Breast epithelium (tissue), 4 donors: ENCODE data around the gene VANGL2. TPM values are rescaled to one million over a fixed set of nuclear protein-coding genes. Genes with fewer than 3 reads are reported as not detected.
A peak's percentile ranks its signal among the peaks of the same experiment; 100 is the strongest.

Source experiments
- DNase-seq, 2 donors: peaks; one replicate each; pipeline ENCODE4 v3.0.0-alpha.2; 2019; ENCODE audit warnings: low spot score in 2 of 2
- H3K27ac ChIP-seq, 2 donors: fragments of 200-600 bp; sonication (generic) in 1 of 2; one replicate each; pipeline ENCODE4 v1.5.1; 2016 to 2019; ENCODE audit warnings: mild to moderate bottlenecking in 1 of 2
- H3K27me3 ChIP-seq, 2 donors: fragments of 200-600 bp; sonication (generic) in 1 of 2; one replicate each; pipeline versions ENCODE4 v1.5.1 to v1.6.0; 2017 to 2019; ENCODE audit warnings: control low read depth in 1 of 2, mild to moderate bottlenecking in 1 of 2
- H3K36me3 ChIP-seq: fragments of 200-600 bp; one replicate; pipeline ENCODE4 v1.5.1; 2019
- H3K4me1 ChIP-seq, 2 donors: fragments of 200-600 bp; sonication (generic); one replicate each; pipeline ENCODE4 v1.5.1; 2016 to 2019; ENCODE audit warnings: control low read depth in 1 of 2
- H3K4me3 ChIP-seq, 3 donors: fragments of 200-600 bp; sonication (generic); 1 replicate in 2 of 3; 2 replicates in 1 of 3; pipeline ENCODE4 v1.5.1; 2016 to 2019; ENCODE audit warnings: mild to moderate bottlenecking in 3 of 3, moderate library complexity in 2 of 3
- H3K9me3 ChIP-seq, 2 donors: fragments of 200-600 bp; sonication (generic) in 1 of 2; one replicate each; pipeline ENCODE4 v1.5.1; 2016 to 2019; ENCODE audit warnings: control low read depth in 1 of 2
- CTCF ChIP-seq, 3 donors: fragments of 450-650 bp; IDR thresholded peaks; one replicate each; pipeline ENCODE4 v1.5.1; 2016 to 2017; ENCODE audit warnings: antibody characterized with exemption in 3 of 3, mild to moderate bottlenecking in 3 of 3, moderate library complexity in 3 of 3
- POLR2A ChIP-seq: fragments of 450-650 bp; IDR thresholded peaks from one replicate; pipeline ENCODE4 v1.6.1; 2016; ENCODE audit warnings: antibody characterized with exemption, mild to moderate bottlenecking, moderate library complexity
- POLR2AphosphoS5 ChIP-seq, 3 donors: sonication (generic); formaldehyde crosslinking; IDR thresholded peaks; one replicate each; pipeline ENCODE4 v1.6.1; 2017; ENCODE audit warnings: antibody characterized with exemption in 3 of 3
- intact Hi-C: fragments of 100-400 bp; cut with DNase I; formaldehyde crosslinking; loops from one replicate; pipeline ENCODE4 v1.15.1; 2023; ENCODE audit warnings: low total_unique reads
- total RNA-seq, 3 donors: library from RNA; depleted of rRNA; stranded (reverse); fragments of >200 nt; gene quantifications; one replicate each; pipeline ENCODE4 v1.1.0, GENCODE V29; 2016

Gene VANGL2
- total RNA-seq, 3 donors from 2014 or later, result 0.48 to 7.6 (median 5.6) TPM

DNA sequence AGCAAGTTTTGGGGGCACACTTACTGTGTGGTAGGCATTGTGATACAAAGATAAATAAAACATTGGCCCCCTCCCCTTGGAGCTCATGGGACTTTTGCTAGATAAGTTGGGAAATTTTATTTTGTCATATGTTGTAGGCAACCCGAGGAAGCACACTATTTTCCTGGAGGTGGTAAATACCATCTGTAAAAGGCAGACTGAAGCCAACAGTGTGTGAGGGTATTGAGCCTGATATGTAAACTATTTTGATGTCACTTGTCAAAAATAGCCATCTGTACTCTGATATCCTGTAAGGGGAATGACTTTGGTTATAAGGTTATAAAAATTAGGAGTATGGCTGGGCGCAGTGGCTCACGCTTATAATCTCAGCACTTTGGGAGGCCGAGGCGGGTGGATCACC is 30.6 kb downstream of the VANGL2 start:
- no peaks in the 10 kb centered on the region for H3K27me3 ChIP-seq
- no peaks in the 10 kb centered on the region for H3K36me3 ChIP-seq
- no peak overlapping the region for H3K4me3 ChIP-seq
- intact Hi-C loops, result no loop called here
- no peaks in the 10 kb centered on the region for H3K9me3 ChIP-seq
- H3K4me1 ChIP-seq, result no peaks in the 10 kb centered on the region
- no peak for DNase-seq
- no peak for TF ChIP-seq POLR2AphosphoS5 (IDR thresholded peaks at IDR 0.05)
- no peak for TF ChIP-seq POLR2A
- TF ChIP-seq CTCF (IDR thresholded peaks at IDR 0.05), result no peak
- H3K27ac ChIP-seq, result no peak overlapping the region

DNA sequence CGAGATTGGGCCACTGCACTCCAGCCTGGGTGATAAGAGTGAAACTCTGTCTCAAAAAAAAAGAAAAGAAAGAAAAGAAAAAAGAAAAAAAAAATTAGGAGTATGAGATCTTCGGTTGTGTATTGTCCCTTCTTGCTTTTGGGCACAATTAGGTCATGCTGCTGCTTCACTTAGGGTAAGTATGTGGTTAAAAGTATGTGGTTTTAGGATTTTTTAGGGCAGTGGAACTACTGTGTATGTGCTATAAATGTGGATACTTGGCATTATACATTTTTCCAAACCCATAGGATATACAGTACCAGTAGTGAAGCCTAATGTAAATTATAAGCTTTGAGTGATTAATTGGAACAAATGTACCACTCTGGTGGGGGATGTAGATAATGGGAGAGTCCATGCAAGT is 31.2 kb downstream of the VANGL2 start:
- no peaks in the 10 kb centered on the region for H3K9me3 ChIP-seq
- DNase-seq, result no peak
- intact Hi-C loops, result no loop called here
- H3K4me3 ChIP-seq, result no peak overlapping the region
- H3K36me3 ChIP-seq, result no peaks in the 10 kb centered on the region
- H3K4me1 ChIP-seq, result no peaks in the 10 kb centered on the region
- H3K27ac ChIP-seq, result no peak overlapping the region
- no peaks in the 10 kb centered on the region for H3K27me3 ChIP-seq
- TF ChIP-seq POLR2AphosphoS5 (IDR thresholded peaks at IDR 0.05) (no peak), CTCF (IDR thresholded peaks at IDR 0.05) (no peak), POLR2A (no peak)

DNA sequence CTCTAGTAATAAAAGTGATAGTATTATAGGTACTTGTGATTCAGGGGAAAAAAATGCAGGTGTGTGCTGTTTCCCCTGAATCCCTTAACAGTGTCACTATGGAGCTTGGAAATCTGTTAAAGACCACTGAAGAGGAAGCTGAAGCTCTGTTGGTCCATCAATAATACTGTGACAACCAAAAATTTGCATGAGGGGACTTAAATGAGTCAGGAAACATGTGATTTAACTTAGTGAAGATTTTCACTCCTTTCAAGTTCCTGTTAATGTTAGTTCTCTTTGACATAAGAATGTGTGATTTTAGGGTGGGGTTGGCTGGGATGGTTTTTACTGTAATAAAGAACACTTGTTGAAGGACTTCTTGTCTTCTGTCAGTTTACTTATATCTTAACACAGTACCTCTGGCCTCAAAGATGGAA is 32.0 kb downstream of the VANGL2 start:
- TF ChIP-seq CTCF (IDR thresholded peaks at IDR 0.05), result no peak
- TF ChIP-seq POLR2A, result no peak
- TF ChIP-seq POLR2AphosphoS5 (IDR thresholded peaks at IDR 0.05), result no peak
- Histone ChIP-seq H3K27ac (no peak overlapping the region), H3K9me3 (no peaks in the 10 kb centered on the region), H3K27me3 (no peaks in the 10 kb centered on the region), H3K4me3 (no peak overlapping the region), H3K36me3 (no peaks in the 10 kb centered on the region), H3K4me1 (no peaks in the 10 kb centered on the region)
- no peak for DNase-seq
- intact Hi-C loops, result no loop called here

DNA sequence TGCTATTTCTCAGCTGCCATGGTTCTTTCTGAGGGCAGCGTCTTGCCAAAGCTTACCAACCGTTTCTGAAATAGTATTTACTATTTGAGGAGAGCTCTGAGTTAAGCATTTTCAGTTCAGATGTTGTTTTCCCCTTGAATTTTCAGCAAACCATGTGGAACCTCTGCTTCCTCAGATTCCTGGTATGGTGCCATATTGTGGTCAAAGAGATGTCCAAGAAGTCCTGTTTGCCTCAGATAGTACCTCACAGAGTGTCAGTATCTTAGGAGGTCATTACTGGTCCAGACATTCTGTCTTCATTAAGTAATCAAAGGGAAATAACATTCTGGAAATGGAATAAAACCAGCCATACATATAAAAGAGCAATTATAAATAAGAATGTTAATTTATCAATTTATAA is 36.6 kb downstream of the VANGL2 start:
- TF ChIP-seq CTCF (IDR thresholded peaks at IDR 0.05), result no peak
- no peak for TF ChIP-seq POLR2AphosphoS5 (IDR thresholded peaks at IDR 0.05)
- no peak for TF ChIP-seq POLR2A
- H3K9me3 ChIP-seq, result no peaks in the 10 kb centered on the region
- no peak overlapping the region for H3K27ac ChIP-seq
- H3K4me1 ChIP-seq, result no peaks in the 10 kb centered on the region
- intact Hi-C loops, result no loop called here
- H3K36me3 ChIP-seq, result no peaks in the 10 kb centered on the region
- H3K27me3 ChIP-seq, result no peaks in the 10 kb centered on the region
- DNase-seq, result no peak
- no peak overlapping the region for H3K4me3 ChIP-seq

- H3K9me3 ChIP-seq, result no peaks in the 10 kb centered on the region
- no peaks in the 10 kb centered on the region for H3K27me3 ChIP-seq
- H3K4me1 ChIP-seq, result no peaks in the 10 kb centered on the region
- TF ChIP-seq POLR2A, result no peak
- no peak for TF ChIP-seq CTCF (IDR thresholded peaks at IDR 0.05)
- no peak for TF ChIP-seq POLR2AphosphoS5 (IDR thresholded peaks at IDR 0.05)
- H3K36me3 ChIP-seq, result no peaks in the 10 kb centered on the region
- no peak for DNase-seq
- H3K27ac ChIP-seq, result no peak overlapping the region
- intact Hi-C loops, result no loop called here
- peak overlapping the region in 1 of 3 donors; percentile 4 for H3K4me3 ChIP-seq
Measured at GRCh38 chr1:160437432-160438316, 37.3 kb downstream of the VANGL2 start.
